K562 (cell line): ENCODE results near the gene TFE3. TPM values are rescaled to one million over a fixed set of nuclear protein-coding genes. Genes with fewer than 3 reads are reported as not detected.

Experiments
- BMI1 ChIP-seq: fragments of 150-350 bp; IDR thresholded peaks from 2 replicates; pipeline ENCODE4 v1.6.1; 2014; ENCODE audit warnings: low read length
- CEBPG ChIP-seq, 3 experiments: fragments of 200-800 bp in 1 of 3; sonication (Bioruptor generic) in 1 of 3; sonication (generic) in 1 of 3; formaldehyde crosslinking in 1 of 3; IDR thresholded peaks in 2 of 3; conservative IDR thresholded peaks in 1 of 3; 2 replicates each; pipeline versions ENCODE4 v1.6.1 to v1.8.0; 2016 to 2022; ENCODE audit warnings: missing compliant biosample characterization in 2 of 3, missing genetic modification characterization in 2 of 3, mild to moderate bottlenecking in 1 of 3, missing genetic modification reagents in 1 of 3
- DMBX1 ChIP-seq: fragments of 250-450 bp; sonication (Bioruptor Pico); IDR thresholded peaks from 2 replicates; pipeline ENCODE4 v1.8.0; 2022; ENCODE audit warnings: inconsistent platforms, mild to moderate bottlenecking, moderate library complexity, borderline replicate concordance
- FIP1L1 ChIP-seq: fragments of 200-400 bp; formaldehyde crosslinking; IDR thresholded peaks from 2 replicates; pipeline ENCODE4 v1.6.1; 2018; ENCODE audit warnings: mild to moderate bottlenecking, low read depth, low read length; ENCODE audit not compliant: poor library complexity, severe bottlenecking
- FOS ChIP-seq: IDR thresholded peaks from 3 replicates; pipeline ENCODE4 v1.6.1; 2011; ENCODE audit not compliant: insufficient read length; ENCODE audit errors: extremely low read depth
- FOXP1 ChIP-seq: sonication (generic); formaldehyde crosslinking; IDR thresholded peaks from 2 replicates; pipeline ENCODE4 v1.8.0; 2022; ENCODE audit warnings: mild to moderate bottlenecking, missing genetic modification reagents
- HNRNPL ChIP-seq: fragments of 200-400 bp; formaldehyde crosslinking; IDR thresholded peaks from 2 replicates; pipeline ENCODE4 v1.6.1; 2017; ENCODE audit warnings: low read depth, mild to moderate bottlenecking, low read length
- KAT2B ChIP-seq: IDR thresholded peaks from one replicate; pipeline ENCODE4 v1.6.1; 2012; ENCODE audit warnings: low read depth, mild to moderate bottlenecking, control low read depth, inconsistent platforms, low read length, moderate library complexity
- KDM2B ChIP-seq: fragments of 250-450 bp; sonication (Bioruptor Pico); IDR thresholded peaks from 2 replicates; pipeline ENCODE4 v1.8.0; 2021; ENCODE audit warnings: mild to moderate bottlenecking, moderate library complexity
- MECOM ChIP-seq: fragments of 250-450 bp; sonication (Bioruptor Pico); IDR thresholded peaks from 2 replicates; pipeline ENCODE4 v1.8.0; 2022; ENCODE audit warnings: inconsistent platforms
- MEF2A ChIP-seq: IDR thresholded peaks from 2 replicates; pipeline ENCODE4 v1.6.1; 2011; ENCODE audit warnings: low read depth, mild to moderate bottlenecking, low read length, moderate library complexity; ENCODE audit not compliant: control insufficient read depth
- MYBL2 ChIP-seq, 2 experiments: fragments of 450-650 bp in 1 of 2; sonication (generic) in 1 of 2; formaldehyde crosslinking in 1 of 2; IDR thresholded peaks; 2 replicates each; pipeline versions ENCODE4 v1.6.1 to v1.8.1; 2017 to 2022; ENCODE audit warnings: borderline replicate concordance in 1 of 2, inconsistent platforms in 1 of 2, low read depth in 1 of 2, mild to moderate bottlenecking in 1 of 2, missing genetic modification reagents in 1 of 2, moderate library complexity in 1 of 2
- NR1H2 ChIP-seq: sonication (generic); formaldehyde crosslinking; IDR thresholded peaks from 2 replicates; pipeline ENCODE4 v1.4.0; 2020; ENCODE audit warnings: mild to moderate bottlenecking, missing genetic modification reagents
- THRB ChIP-seq: fragments of 450-650 bp; formaldehyde crosslinking; conservative IDR thresholded peaks from 2 replicates; pipeline ENCODE4 v1.4.0; 2022; ENCODE audit warnings: mild to moderate bottlenecking, missing genetic modification characterization
- ZBTB8A ChIP-seq: fragments of 450-650 bp; IDR thresholded peaks from 2 replicates; pipeline ENCODE4 v1.6.1; 2018; ENCODE audit warnings: mild to moderate bottlenecking, moderate library complexity; ENCODE audit not compliant: partially characterized antibody
- ZKSCAN3 ChIP-seq: fragments of 250-450 bp; sonication (Bioruptor Pico); IDR thresholded peaks from 2 replicates; pipeline ENCODE4 v1.4.0; 2020
- ZNF121 ChIP-seq: sonication (generic); formaldehyde crosslinking; conservative IDR thresholded peaks from 2 replicates; pipeline ENCODE4 v1.8.0; 2022; ENCODE audit warnings: missing genetic modification reagents
- ZNF175 ChIP-seq: fragments of 200-800 bp; sonication (Bioruptor generic); IDR thresholded peaks from 2 replicates; pipeline ENCODE4 v1.6.1; 2016; ENCODE audit warnings: low read depth, mild to moderate bottlenecking, missing genetic modification characterization, missing compliant biosample characterization
- ZNF408 ChIP-seq: fragments of 250-450 bp; sonication (Bioruptor Pico); IDR thresholded peaks from 2 replicates; pipeline ENCODE4 v1.4.0; 2020; ENCODE audit warnings: low read depth, mild to moderate bottlenecking, moderate library complexity
- polyA plus RNA-seq, 8 experiments: library from polyadenylated mRNA; depleted of rRNA in 4 of 8; stranded (reverse) in 5 of 8; unstranded in 3 of 8; fragments of >200 nt; fragmentation: Nextera tagmentation in 2 of 8; fragmentation: Illumina TruSeq in 1 of 8; extraction: Ambion mirVana in 2 of 8; extraction: Trizol in 1 of 8; gene quantifications; 2 replicates each; pipeline versions ENCODE4 v1.2.1 to v1.2.3, GENCODE V29; 2011 to 2014; ENCODE audit warnings: inconsistent platforms in 1 of 8, missing spikeins in 1 of 8
- total RNA-seq, 7 experiments: library from RNA; depleted of rRNA in 6 of 7; stranded (reverse); fragments of >200 nt in 6 of 7; fragmentation: Illumina TruSeq in 2 of 7; extraction: Trizol in 2 of 7; gene quantifications; 2 replicates each; pipeline versions ENCODE4 v1.2.1 to v1.2.3, GENCODE V29; 2011 to 2021; ENCODE audit warnings: low replicate concordance in 1 of 7
- TF ChIP-seq, protein P1 (sequence below): fragments of 150-350 bp; conservative IDR thresholded peaks from 2 replicates; pipeline ENCODE4 v1.6.1; 2014; ENCODE audit warnings: low read length
- TF ChIP-seq, protein P2 (sequence below): fragments of 450-650 bp; formaldehyde crosslinking; IDR thresholded peaks from 2 replicates; pipeline ENCODE4 v1.4.0; 2022; ENCODE audit warnings: missing genetic modification characterization
- TF ChIP-seq, protein P3 (sequence below): sonication (generic); formaldehyde crosslinking; IDR thresholded peaks from 2 replicates; pipeline ENCODE4 v1.5.0; 2020; ENCODE audit warnings: missing genetic modification reagents

Gene TFE3
- total and polyA plus RNA-seq, 9 of the 15 experiments (the other 6 are each of a cell fraction or from before 2014, with no cell fraction given), result 1.9 to 20.3 (median 11.9) TPM

GRCh38 chrX:49043220-49043986 is at the start of gene TFE3 (continued):
- no peak for TF ChIP-seq HNRNPL
- no peak for TF ChIP-seq MEF2A
- no peak for TF ChIP-seq MECOM (CRISPR knock-in tag)
- no peak for TF ChIP-seq THRB (CRISPR knock-in tag)
- peak; percentile 18 for TF ChIP-seq FIP1L1
- TF ChIP-seq, protein P1, sequence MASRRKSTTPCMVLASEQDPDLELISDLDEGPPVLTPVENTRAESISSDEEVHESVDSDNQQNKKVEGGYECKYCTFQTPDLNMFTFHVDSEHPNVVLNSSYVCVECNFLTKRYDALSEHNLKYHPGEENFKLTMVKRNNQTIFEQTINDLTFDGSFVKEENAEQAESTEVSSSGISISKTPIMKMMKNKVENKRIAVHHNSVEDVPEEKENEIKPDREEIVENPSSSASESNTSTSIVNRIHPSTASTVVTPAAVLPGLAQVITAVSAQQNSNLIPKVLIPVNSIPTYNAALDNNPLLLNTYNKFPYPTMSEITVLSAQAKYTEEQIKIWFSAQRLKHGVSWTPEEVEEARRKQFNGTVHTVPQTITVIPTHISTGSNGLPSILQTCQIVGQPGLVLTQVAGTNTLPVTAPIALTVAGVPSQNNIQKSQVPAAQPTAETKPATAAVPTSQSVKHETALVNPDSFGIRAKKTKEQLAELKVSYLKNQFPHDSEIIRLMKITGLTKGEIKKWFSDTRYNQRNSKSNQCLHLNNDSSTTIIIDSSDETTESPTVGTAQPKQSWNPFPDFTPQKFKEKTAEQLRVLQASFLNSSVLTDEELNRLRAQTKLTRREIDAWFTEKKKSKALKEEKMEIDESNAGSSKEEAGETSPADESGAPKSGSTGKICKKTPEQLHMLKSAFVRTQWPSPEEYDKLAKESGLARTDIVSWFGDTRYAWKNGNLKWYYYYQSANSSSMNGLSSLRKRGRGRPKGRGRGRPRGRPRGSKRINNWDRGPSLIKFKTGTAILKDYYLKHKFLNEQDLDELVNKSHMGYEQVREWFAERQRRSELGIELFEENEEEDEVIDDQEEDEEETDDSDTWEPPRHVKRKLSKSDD, result no peak
- no peak for TF ChIP-seq DMBX1
- no peak for TF ChIP-seq KAT2B
- no peak for TF ChIP-seq ZNF408 (CRISPR knock-in tag)
- no peak for TF ChIP-seq NR1H2 (CRISPR knock-in tag)
- TF ChIP-seq ZBTB8A, result no peak
- no peak for TF ChIP-seq FOXP1 (CRISPR knock-in tag)
- TF ChIP-seq KDM2B, result no peak
- no peak for TF ChIP-seq ZNF175 (CRISPR knock-in tag)
- TF ChIP-seq, protein P2, sequence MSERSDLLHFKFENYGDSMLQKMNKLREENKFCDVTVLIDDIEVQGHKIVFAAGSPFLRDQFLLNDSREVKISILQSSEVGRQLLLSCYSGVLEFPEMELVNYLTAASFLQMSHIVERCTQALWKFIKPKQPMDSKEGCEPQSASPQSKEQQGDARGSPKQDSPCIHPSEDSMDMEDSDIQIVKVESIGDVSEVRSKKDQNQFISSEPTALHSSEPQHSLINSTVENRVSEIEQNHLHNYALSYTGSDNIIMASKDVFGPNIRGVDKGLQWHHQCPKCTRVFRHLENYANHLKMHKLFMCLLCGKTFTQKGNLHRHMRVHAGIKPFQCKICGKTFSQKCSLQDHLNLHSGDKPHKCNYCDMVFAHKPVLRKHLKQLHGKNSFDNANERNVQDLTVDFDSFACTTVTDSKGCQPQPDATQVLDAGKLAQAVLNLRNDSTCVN (CRISPR knock-in tag), result no peak
- TF ChIP-seq MYBL2 (IDR thresholded peaks at IDR 0.05; ENCODE audit: low read depth), result no peak
- TF ChIP-seq MYBL2 (CRISPR knock-in tag; IDR thresholded peaks at IDR 0.05; ENCODE audit: borderline replicate concordance), result no peak
- TF ChIP-seq ZKSCAN3, result no peak
- TF ChIP-seq, protein P3, sequence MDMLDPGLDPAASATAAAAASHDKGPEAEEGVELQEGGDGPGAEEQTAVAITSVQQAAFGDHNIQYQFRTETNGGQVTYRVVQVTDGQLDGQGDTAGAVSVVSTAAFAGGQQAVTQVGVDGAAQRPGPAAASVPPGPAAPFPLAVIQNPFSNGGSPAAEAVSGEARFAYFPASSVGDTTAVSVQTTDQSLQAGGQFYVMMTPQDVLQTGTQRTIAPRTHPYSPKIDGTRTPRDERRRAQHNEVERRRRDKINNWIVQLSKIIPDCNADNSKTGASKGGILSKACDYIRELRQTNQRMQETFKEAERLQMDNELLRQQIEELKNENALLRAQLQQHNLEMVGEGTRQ (CRISPR knock-in tag), result no peak
- no peak for TF ChIP-seq BMI1
- TF ChIP-seq FOS, result no peak
- no peak for TF ChIP-seq ZNF121
- TF ChIP-seq CEBPG (CRISPR knock-in tag; IDR thresholded peaks at IDR 0.05), result no peak
- TF ChIP-seq CEBPG (tag; conservative IDR thresholded peaks at IDR 0.05 in 1 of 2, IDR thresholded peaks at IDR 0.05 in 1 of 2), result no peak
